GM11168 (cell line): ENCODE data around the gene CKMT1A.
"Not testable (repeated sequence)": the region's sequence is repeated elsewhere in the genome, so short reads cannot be mapped to it uniquely, and the experiment has no call there.

ENCODE experiments used
- in situ Hi-C: fragments of 300-500 bp; cut with MboI; formaldehyde crosslinking; loops from one replicate; pipeline ENCODE4 v1.12.0; 2022; ENCODE audit warnings: low sequenced_read_pairs; ENCODE audit not compliant: unreplicated experiment

The CKMT1A gene

GRCh38 chr15:43693148-43694022 is at the start of gene CKMT1A:
CKMT1A (plus strand) TSS chr15:43693859; CDS start chr15:43694051, 192 bp downstream.
- in situ Hi-C loops = not testable (repeated sequence)

DNA sequence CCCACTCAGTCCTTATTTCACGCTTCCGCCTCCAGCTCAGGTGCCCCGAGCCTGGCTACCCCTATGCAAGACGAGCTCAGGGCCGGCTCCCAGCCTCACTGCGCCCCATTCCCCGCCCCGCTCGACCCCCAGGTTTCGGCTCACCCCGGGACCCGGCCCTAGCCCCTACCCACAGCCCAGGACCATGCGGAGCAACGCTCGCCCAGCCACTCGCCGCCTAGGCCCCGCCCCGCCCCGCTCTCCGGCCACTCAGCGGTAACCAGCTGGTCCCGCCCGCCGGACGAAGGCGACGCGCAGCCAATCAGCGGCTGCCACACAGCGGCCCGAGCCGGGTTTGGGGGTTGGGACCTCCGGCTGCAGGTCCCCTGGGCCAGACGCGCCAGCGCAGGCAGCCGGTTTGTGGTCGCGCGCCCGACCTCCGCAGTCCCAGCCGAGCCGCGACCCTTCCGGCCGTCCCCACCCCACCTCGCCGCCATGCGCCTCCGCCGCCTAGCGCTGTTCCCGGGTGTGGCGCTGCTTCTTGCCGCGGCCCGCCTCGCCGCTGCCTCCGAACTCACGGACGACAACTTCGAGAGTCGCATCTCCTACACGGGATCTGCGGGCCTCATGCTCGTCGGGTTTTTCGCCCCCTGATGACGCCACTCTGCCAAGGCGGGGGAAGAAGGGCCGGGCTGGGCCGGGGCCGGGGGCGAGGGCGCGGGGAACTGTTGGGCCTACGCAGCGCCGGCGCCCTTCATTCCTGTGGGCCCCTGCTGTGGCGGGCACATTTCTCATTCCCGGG is 44.8 kb upstream of the CKMT1A start, which contains the start of gene CATSPER2:
Gene CATSPER2, minus strand, starts transcription at position 196 of the 781 bp plus-strand sequence. CDS start 783 bp downstream, outside the sequence.
- in situ Hi-C loops = no loop called here

- in situ Hi-C loops = not testable (repeated sequence)
Observed at GRCh38 chr15:43649430-43649926, 44.2 kb upstream of the CKMT1A start.

DNA sequence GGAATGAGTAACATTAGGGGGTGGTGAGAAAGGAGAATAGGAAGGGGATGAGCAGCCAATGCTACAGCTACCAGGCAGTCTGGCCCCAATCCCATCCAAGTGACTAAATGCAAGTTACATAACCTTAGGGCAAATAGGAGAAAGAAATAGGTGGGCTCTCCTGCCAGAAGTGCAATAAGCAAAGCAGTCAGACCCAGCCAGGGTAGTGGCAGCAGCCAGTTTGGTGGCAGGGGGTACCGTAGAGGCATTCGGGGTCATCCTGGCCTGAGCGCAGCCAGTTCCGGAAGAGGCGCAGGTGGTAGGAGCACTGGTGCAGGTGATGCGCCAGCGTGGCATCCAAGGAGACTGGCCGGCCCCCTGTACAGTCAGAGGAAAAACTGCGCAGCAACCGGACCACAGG is 33.9 kb upstream of the CKMT1A start:
- in situ Hi-C loops = loop anchor here (10.0 kb wide), 1 partner anchor 105 kb away; no protein-coding TSS in a partner anchor

GRCh38 chr15:43662293-43662692 is 31.4 kb upstream of the CKMT1A start:
- in situ Hi-C loops = loop anchor here (10.0 kb wide), 1 partner anchor 107 kb away; no protein-coding TSS in a partner anchor

- in situ Hi-C loops = loop anchor here (10.0 kb wide), 1 partner anchor 109 kb away; no protein-coding TSS in a partner anchor
Observed at GRCh38 chr15:43663333-43663732, 30.3 kb upstream of the CKMT1A start.

DNA sequence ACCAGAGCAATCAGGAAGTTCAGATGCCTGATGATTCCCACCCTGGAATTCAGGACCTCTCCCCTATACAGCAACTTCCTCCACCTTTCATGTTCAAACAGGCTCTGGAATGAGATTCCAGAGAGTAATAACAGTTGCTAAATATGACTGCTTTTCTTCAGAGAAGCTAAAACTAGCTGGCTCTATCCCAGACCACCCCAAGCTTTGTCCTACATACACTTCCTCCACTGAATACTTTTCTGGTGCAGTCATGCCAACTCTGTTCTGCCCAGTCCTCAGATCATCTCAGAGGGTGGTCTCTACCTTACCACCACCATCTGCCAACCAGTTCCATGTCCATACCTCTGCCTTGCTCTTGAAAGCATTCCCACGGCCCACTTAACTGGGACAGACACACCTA is 27.5 kb upstream of the CKMT1A start:
- in situ Hi-C loops = loop anchor here (10.0 kb wide), 1 partner anchor 111 kb away; no protein-coding TSS in a partner anchor

- in situ Hi-C loops = not testable (repeated sequence)
Observed at GRCh38 chr15:43674175-43674574, 19.5 kb upstream of the CKMT1A start.

DNA sequence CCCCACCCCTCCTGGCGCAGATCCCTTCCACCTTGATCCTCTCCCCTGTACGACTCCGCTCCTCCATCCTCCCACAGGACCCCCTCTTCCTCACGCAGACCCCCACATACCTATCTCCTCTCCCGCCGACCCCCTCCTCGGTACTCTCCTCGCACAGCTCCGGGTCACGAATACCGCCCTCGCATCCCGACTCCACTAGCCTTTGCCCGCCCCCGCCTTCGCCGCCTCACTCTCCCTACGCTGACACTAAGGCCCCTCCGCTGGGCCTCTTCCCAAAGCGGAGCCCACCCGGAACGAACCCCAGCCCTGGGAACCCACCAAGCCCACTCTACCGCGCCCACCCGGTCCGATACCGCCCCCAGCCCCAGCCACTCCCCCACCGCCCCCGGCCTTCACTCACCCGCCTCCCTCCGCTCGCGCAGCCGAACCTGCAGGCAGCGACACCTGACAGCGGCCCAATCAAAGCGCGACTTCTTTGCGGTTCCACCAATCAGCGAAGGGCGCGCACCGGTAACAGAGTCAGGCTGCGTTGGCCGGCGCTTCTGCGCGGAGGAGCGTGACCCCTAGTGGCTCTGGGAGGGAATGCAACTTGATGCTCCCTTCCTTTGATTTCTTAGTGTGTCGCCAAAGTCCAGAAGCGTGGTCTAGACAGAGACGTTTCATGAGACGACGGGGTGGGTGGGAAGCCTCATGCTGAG is 3.9 kb upstream of the CKMT1A start:
- in situ Hi-C loops = not testable (repeated sequence)

DNA sequence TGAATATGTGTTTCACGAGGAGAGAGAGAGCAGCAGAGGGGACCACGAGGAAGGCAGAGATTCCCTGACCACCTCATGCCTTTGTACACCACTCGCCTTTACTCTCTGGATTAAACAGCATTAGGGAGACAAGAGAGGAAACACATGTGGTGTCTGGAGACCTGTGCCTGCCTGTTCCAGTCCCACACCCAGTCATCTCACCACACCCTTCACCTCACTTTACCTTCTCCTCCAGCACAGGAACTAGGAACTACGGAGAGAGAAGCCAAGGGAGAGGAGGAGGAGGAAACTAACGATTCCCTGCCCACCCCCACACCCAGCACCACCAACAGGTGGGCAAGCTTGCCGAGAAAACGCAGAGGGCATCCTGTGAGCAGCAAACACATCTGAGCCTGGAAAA is 980 bp upstream of the CKMT1A start:
- in situ Hi-C loops = not testable (repeated sequence)

- in situ Hi-C loops = loop anchor here (5.0 kb wide), 1 partner anchor 100 kb away; no protein-coding TSS in a partner anchor
Observed at GRCh38 chr15:43702174-43702573, 8.5 kb downstream of the CKMT1A start.

GRCh38 chr15:43702701-43703424 is 9.2 kb downstream of the CKMT1A start:
- in situ Hi-C loops = loop anchor here (5.0 kb wide), 1 partner anchor 101 kb away; no protein-coding TSS in a partner anchor

DNA sequence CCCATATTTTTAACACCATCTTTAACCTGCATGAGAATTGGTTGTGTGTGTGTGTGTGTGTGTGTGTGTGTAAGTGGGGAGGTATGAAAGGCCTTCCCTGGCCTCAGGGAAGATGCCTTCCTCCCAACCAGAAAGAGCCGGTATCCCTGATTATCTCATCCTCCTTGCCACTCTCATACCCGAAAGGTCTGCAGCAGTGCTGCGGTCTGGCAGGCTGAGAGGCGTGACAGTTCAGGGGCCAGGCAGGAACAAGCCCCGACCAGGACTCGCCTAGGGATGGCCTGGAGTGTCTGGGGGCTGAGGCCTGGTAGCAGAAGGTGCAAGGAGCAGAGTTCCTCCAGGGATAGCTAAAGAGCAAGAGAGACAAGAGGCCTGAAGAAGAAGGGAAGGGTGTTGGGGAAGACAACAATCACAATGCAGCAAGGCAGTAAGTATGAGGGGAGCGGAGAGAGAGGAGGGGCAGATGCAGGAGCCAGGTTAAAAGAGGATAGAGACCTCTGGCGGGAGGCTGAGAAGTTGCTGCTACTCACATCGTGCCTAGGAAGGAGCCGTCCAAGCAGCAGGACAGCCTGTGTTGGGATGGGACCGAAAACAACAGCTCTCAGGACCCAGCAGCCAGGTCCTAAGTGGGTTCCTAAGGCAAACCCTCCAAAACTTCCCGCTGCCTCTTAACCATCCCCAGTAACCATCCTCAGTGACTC is 16.9 kb downstream of the CKMT1A start:
- in situ Hi-C loops = not testable (repeated sequence)

GRCh38 chr15:43723151-43723550 is 29.5 kb downstream of the CKMT1A start:
- in situ Hi-C loops = no loop called here

DNA sequence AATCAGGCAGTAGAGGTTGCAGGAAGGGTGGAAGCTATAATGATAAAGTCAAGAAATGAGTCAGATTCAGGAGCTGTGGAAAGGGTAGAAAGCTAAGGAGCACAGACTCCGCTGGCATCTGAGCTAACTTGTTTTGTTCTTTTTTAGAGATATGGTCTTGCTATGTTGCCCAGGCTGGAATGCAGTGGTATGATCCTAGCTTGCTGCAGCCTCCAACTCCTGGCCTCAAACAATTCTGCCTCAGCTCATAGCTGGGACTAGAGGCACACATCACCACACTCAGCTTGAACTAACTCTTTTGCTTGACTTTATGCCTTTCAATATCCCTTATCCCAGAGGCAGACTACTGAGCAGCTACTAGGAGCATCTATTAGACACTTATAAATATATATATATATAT is 32.6 kb downstream of the CKMT1A start:
- in situ Hi-C loops = not testable (repeated sequence)

DNA sequence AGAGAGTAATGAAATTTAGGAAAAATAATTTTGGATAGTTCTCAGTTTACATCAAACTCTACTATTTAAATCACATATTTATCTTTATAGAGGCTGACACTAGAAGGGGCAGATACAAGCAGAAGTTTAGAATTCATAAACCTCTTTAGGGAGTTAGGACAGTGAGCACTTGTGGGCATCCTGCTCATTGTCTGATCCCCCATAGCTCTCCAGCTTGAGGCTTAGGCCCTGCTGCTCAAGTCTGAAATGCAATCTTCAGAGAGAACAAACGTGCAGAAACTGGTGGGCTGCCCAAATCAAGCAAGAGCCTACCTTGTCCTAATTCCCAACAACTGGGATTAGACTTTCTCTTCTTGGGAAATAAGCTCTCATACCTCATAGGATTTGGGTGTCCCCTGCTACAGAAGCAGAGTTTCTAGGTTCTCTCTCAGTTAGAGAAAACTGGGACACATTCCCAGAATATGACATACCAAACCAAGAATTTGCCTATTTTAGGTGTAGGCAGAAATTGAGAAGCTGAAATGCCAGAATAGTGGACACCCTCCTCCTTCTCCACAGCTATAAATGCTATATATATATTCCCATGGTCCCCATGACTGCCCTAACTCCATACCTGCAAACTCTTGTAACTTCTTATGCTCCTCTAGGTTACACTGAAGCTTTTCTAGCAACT is 34.5 kb downstream of the CKMT1A start:
- in situ Hi-C loops = not testable (repeated sequence)

- in situ Hi-C loops = no loop called here
Observed at GRCh38 chr15:43735416-43735815, 41.8 kb downstream of the CKMT1A start.

DNA sequence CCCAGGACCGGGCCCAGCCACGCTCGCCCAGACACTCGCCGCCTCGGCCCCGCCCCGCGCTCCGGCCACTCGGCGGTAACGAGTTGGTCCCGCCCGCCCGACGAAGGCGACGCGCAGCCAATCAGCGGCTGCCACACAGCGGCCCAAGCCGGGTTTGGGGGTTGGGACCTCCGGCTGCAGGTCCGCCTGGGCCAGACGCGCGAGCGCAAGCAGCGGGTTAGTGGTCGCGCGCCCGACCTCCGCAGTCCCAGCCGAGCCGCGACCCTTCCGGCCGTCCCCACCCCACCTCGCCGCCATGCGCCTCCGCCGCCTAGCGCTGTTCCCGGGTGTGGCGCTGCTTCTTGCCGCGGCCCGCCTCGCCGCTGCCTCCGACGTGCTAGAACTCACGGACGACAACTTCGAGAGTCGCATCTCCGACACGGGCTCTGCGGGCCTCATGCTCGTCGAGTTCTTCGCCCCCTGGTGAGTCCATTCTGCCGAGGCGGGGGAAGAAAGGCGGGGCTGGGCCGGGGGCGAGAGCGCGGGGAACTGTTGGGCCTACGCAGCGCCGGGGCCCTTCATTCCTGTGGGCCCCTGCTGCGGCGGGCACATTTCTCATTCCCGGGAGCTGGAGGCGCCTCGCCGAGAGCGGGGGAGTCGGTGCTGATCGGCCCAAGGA is 52.7 kb downstream of the CKMT1A start, which contains the start of gene PDIA3:
Gene PDIA3, plus strand, starts transcription at position 194 of the 658 bp plus-strand sequence. Its CDS starts 102 bp downstream, at position 296.
- in situ Hi-C loops = not testable (repeated sequence)
